ENCODE data around the gene WASF2. TPM values are rescaled to one million over a fixed set of nuclear protein-coding genes. Genes with fewer than 3 reads are reported as not detected.
A peak's percentile ranks its signal among the peaks of the same experiment; 100 is the strongest.

The WASF2 gene
- total and polyA plus RNA-seq, 2 of the 8 experiments (the other 6 are each of a cell fraction or from before 2014, with no cell fraction given), result 32.1 to 86.6 TPM

DNA sequence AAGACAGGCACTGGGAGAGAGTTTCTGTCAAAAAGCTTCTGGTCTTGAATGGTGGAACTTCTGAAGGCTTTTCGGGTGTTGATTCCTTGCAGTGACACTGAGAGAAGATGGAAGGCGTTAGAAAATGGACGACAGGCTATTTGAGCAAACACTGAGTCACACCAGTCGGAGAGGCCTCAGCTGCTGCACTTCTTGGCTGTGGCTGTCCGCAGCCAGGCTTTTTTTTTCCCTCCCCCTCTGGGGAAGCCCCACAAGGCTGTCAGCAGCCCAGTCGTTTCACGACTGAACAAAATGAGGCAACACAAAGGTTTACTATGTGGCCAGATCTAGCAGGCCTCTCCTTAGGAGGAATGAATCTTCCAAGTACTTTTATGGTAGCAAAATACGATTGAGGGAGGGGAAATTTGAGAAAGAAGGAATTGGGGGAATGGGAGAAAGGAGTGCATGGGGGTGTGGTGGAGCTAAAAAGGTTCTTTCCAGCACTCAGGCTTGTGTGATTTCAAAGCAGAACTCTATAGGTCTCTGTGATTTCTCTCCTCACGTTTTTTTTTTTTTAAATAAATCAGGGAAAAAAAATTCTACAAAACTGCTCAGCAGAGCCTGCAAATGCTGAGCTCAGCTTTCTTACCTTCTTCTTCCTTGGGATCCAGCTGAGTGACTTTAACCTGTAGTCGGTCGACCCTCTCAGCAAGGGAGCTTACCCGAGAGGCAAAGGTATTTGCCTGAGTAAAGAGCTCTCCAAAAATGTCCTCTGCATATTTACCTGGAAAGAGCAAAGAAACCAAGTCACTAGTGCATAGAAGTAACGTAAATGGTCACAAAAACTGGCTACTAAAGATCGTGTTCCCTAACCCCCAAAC lies 71.4 kb downstream of the WASF2 start (continued):
- TF ChIP-seq YY1 (IDR thresholded peaks at IDR 0.05; ENCODE audit: low read depth, low read length) (peak; percentile 32; the same call in 1 of the 2 replicates), CHD1 (IDR thresholded peaks at IDR 0.05; ENCODE audit: low read depth, low read length) (no peak)

Measured in H1 (cell line).